Activated T-helper 1 cell treated with anti-CD3 and anti-CD28 coated beads, Interleukin-2, amount 50 U/mL, for 16 hours (primary cell): Measurements from ENCODE around the gene ALK.

Experiments
- DNase-seq, 2 donors: peaks; one replicate each; pipeline ENCODE4 v3.0.0-alpha.2; 2020; ENCODE audit warnings: low read depth in 1 of 2, low spot score in 1 of 2

Gene ALK

DNA sequence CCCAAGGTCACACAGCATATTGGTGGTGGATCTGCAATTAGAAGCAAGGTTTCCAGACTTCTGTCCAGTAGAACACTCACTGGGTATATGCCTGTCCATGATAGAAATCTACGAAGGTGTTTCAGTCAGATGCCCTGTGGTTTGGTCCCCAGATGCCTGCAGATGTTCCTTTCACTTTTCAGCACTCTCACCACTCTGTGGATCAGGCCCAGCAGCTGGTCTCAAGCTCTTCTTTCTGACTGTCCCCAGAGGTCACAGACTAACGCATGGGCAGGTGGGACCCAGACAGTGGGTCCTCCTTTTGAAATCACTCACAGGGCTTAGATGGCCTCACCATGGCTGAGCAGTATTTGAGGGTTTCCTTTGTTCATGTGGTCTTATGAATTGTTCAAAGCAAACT is 376.5 kb downstream of the ALK start:
- DNase-seq: no peak

DNA sequence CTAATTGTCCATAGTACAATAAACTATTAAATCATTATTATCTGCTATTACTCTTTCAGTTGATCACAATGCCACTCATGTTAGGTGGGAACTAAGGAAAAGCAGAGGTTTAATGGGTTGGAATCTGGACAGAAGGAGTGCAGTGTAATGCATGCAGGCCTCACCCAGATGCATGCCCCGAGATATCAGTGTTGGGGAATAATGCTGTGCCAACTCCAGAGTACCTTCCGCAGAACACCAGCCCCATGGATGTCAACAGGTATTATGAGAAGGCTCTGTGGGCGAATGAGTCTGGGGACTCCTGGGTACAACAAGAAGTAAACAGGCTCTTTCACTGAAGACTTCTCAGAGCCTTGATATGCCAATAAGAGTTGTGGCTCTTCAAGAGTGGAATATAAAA is 377.4 kb downstream of the ALK start:
- no peak for DNase-seq

DNA sequence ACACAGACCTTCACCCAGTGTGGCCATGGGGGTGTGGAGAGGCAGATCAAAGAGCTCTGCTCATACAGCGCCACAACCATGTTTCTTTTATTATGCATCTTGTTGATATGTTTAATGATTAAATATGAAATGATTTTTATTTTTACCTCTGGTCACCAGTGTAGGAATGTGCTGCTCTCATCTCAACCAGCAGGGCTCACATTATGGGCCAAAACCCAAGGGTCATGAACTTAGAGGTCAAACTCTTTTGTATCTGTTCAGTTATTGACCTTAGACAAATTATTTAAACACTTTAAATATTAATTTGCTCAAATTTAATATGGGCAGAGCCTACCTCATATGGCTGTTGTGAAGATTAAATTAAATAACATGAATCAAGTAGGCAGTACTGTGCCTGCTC is 386.2 kb downstream of the ALK start:
- no peak for DNase-seq

DNA sequence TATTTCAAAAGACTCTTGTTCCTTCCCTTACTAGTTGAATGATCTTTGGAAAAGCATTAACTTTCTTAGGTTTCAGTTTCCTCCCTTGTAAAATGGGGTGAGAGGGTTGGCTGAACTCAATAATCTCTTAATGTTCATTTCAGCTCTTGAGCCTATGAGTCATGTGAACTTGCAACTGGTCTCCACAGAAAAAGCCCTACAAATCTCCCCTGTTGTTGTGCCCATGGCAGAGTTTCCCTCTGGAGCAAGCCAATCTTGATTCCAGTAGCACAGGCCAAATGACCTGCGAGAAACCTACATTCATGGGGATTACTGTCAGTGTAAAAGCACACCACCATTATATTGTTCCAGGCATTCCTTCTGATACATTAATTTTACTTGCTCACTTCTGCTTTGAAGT is 388.9 kb downstream of the ALK start:
- DNase-seq: no peak

DNA sequence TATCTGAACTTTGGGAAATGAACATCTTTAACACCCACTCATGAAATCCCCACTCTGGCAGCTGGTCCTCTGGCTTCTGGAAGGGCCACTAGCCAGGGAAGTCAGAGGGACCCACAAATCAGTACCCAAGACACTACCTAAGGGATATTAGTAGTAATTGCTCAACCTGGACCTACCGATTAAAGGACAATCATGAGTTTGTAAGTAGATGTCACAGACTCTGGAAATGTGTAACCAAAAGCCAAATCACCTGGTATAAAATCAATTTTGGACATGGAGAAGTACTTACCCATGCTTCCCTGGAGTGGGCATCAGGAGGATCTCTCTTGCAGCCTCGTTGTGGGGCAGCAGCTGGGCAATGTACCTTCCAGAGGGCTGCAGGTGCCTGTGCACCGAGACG is 389.8 kb downstream of the ALK start:
- no peak for DNase-seq

DNA sequence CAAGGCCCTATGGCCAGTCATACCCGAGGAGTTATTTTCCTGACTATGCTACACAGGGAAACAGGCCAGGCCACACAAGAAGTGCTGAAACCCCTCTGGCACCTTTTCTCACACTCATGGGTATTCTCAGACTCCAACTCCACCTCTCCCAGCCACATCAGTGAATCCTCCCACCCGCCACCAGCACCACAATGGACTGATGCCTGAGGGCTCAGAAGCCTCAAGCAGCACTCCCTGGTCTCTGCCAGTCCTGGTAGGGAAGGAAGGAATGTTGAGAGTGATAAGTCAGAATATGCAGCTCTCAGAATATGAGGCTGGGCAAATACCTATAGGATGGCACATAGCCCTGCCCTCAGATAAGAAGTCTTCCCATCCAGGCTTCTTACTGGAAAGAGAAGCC is 391.1 kb downstream of the ALK start:
- DNase-seq: no peak

DNA sequence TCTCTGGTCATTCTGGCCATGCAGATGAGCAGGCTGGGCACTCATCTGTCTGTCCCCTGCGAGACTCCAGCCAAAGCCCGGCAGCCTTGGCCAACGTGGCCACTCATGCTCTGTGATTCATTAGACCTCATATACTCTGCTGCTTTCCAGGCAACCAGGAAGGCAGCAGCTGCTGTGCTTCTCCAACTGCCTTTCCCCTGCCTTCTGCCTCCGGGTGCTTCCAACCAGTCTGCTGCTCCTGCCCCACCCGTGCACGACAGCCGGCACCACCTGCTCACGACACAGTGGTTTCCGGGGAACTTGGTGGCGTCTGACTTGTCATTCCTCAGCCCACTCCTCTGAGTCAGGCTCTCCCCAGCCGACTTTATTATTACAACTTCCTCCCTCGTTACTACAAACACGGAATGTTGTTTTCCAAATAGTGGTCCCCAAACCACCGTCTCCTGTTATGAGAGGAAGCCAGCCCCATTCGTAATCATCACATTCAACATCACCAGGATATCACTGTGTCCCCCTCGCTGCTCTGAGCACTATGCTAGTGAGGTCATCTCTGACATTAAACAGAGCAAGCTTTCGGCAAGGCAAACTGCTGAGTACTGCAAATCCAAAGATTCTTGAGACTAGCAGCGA is 392.4 kb downstream of the ALK start:
- DNase-seq: no peak

DNA sequence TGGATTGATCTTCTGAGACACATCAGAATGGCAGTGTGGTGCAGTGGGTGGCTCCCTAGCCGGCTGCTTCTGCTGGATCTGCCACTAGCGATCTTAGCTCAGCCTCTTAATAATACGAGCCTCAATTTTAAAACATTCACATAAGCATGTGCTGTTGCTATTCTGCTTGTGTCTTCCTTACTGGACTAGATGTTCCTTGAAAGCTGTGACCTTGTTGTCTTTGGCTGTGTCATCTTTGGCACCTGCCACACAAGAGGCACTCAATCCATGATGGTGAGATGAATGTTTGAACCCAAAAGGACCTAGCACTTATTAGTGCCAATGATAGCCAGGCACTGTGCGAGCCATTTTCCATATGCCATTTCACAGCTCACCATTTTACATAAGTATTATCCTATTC is 393.0 kb downstream of the ALK start:
- DNase-seq: no peak

DNA sequence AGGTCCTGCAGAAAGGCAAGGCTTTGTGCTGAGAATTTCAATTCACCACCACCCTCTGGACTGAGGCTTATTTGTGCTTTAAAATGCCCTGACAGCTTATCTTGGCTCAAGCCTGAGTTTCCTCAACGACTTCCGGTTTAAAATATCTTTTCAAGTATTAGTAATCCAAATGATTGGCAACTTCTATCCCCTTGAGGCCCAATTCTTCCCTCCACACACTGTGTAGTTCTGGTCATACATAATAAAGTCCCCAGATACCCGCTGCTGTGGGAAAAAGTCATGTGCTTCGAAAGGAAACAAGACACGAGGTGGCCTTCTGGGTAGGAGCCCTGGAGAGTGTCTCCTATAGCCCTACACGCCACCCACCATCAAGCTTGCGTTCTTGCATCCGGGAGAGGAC is 393.4 kb downstream of the ALK start:
- DNase-seq: no peak

DNA sequence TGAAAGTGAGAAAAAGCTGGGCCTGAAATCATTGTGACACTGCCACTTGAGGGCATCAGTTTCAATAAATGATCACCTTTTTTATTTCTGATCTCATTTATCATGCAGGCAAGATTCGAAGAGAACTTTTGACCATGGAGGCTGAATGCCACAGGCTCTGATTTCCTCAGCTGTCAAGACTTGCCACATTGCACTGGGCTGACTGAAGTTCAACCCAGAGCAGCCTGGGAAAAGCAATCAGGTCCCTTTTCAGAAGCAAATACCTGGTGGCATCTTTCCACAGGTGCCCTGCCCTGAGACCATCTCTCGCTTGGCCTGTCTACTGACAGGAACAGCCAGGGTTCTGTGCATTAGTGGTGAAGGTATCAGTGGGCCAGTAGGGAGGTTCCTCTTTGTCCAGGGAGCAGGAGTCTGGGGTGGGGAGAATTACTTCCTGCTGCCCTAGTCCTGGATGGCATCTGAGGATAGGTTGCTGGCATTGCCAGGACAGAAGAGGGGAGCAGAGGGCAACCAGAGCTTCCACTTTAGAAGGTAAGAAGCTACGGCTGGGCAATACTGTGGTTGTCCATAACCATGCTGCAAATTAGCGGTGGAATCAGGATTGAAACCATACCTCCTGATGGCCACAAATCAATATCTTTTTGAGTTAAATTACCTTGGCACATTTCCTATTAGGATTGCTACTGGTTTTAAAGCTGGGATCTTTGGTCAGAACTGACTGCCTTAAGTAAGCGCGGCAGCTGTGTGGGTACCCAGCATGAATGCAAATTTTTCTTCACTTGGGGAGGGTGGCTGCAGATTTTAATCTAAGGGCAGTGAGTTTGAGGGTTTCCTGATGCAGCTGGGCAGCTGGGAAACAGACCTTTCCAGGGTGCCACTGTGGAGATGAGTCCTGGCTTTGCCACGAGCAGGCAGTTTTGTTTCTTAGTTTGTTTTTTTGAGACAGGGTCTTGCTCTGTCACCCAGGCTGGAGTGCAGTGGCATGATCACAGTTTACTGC is 394.5 kb downstream of the ALK start:
- no peak for DNase-seq

DNA sequence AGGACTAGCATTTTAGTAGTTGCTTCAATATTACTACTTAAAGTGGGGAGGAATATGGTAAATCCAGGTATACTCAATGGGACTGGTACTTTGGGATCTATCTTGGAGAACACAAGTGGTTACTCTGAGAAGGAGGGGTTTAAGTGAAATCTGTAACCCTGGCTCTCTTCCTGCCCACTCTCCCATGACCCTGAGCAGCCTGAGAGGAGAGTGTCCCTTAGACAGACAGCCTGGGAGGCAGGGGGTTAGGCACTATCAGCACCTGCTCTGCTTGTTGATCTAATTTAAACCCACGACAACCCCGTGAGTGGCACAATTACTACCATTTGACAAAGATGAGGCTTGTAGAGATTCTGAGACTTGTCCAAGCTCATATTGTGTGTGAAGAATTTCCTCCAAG is 395.5 kb downstream of the ALK start:
- no peak for DNase-seq

DNA sequence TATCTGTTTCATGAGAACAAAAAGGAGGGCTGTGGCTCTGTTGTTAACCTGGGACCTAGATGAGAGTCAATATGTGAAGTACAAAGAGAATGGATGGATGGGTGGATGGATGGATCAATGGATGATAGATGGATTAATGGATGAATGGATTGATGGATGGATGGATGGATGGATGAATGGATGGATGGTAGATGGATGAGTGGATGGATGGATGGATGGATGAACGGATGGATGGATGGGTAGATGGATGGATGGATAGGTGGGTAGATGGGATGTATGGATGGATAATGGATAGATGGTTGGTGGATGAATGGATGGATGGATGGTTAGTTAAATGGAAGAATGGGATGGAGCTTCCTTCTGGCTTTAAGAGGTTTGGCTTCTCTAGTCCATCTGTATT is 396.7 kb downstream of the ALK start:
- no peak for DNase-seq

DNA sequence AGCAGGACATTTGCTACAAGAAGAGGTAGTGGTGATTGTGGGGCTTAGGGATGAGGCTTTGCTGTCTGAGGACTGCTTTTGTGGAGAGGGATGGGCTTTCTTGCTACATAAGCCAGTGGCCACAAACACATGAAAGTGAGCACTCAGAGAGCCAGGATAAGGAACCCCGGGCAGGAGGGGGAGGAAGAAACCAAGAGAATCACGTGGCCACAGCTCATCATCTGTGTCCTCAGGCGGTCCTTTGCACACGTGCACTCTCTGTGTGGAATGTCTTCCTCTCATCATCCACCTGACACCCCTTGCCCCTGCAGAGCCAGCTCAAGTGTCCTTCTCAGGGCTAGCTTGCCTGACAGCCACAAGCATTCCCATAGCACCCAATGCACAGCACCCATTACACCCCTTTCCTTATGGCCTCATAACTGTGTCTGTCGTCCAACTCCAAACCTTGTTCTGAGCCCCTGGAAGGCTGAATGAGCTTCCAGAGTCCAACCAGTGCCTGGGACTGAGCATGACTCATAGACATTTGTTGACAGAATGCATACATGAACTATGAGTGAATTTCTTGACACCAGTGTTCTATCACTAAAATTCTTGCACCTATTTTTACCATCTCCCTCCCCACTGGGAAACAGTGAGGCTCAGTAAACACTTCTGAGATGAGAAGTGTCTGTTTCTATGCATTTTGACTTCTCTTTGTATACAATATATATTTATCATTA is 398.3 kb downstream of the ALK start:
- DNase-seq: no peak

DNA sequence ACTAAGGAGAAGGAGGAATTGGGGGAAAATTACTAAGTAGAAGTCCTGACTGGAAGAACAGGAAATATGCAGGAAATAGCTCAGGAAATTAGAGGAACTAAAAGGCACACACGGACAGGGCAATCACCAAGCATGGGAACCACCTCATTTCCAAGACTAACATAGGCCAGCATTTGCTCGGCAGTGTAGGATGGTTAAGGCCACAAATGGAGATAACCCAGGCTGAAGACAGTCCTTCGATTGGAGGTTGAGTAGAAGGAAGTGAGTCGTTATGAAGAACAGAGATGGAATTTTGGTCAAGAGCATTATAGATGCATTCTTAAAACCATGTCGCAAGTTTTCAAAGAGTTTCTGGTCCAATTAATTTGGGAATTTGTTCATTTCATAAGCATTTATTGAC is 401.4 kb downstream of the ALK start:
- DNase-seq: no peak

DNA sequence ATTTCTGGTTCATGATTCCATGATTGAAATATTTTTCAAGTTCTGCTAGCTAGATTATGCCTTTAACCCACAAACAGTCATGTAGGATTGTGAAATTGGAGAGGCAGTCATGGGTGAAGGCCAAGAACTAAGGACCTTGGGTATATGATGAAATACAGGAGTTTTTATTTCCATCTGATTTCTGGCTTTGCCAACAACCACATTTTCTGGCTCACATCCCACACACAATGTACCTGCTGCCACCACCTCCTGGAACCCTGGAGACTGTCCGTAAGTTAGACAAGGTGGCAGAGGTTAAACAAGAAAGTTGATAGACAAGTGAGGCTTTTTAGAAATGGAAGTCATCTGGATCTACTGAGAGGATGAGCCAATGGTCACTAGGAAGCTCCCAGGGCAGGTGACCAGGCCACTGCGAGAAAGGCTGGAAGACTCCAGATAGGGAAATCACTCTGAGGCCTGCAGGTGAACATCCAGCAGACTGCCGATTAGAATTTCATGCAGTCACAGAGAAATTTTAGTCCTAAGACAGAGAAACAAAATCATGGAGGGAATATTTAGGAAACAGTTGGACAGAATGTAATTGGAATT is 402.0 kb downstream of the ALK start:
- no peak for DNase-seq

DNA sequence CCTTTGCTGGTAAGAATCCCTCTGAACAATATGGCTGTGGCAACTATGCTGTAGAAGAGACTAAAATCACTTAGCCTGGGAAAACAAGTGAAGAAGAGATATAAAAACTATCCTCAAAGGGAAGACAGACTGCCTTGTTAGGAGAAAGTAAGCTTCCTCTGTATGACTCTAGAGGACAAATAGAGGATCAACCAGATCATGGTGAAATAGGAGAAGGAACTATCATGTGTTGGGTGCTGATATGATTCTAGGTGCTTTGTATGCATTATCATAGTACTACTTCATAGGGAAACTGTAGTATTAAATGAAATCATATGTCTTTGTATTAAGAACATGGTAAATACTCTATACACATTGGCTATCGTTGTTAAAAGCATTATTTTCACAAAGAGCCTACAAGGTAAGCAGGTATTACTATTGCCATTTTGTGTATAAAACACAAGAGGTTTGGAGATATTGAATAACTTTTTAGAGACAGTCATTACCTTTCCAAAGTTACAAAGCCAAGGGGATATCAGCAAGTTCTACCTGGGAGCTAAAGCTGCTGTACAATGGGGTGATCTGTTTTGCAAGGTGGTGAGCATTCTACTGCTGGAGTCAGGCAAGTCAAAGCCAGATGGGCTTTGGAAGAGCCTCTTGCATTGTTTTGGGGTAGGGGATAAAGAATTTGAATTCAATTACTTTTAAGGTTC is 402.6 kb downstream of the ALK start:
- DNase-seq: no peak

DNA sequence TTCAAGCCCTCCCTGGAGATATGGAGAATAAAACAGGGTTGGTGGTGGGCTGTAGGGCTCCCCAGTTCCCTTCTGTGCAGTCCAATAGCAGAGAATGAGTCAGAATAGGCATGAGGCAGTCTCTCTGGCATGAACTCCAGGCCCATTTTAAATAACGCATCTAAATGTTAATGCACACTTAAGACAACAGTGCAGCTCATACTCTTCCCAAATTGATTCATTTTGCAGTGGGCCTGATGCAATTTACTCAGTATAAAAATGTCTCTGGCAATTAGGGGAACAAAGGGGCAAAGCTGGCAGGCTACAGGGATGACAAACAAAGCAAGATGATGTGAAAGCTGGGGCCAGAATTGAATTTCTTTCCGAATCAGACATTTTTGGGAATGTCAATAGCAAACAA is 403.4 kb downstream of the ALK start:
- DNase-seq: no peak

DNA sequence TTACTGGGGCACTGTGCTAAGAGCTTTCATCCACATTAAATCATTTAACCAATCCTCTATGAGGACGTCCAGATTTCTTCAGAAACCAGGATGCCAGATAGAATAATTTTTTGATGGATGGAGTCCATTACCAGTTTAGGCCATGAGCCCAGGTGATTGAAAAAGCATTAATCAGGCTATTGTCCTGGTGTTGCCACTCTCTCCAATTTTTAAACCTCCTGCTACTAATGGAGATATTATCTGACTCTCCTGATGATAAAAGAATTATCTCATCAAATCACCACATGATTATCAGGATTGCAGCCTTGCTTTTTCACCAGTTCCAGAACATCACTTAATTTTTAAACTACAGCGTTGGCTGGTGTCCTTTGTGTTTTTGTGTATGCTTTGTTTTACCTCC is 404.0 kb downstream of the ALK start:
- no peak for DNase-seq

DNA sequence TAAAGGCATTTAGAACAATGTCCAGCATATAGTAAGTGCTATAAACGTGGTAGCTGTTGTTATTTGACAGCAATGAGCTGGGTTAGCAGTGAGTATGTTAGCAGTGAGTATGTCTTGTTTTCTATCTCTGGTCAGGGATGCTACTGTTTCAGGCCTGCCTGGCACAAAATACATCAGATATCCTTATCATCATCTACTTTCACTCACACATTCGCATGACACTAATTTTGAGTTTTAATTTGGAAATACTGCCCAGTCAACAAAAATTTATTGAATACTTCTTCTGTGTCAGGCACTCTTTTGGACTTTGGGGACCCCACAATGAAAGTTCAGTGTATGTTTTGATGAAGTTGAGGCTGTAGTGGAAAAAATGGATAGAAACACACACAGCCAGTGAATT is 404.6 kb downstream of the ALK start:
- no peak for DNase-seq

DNA sequence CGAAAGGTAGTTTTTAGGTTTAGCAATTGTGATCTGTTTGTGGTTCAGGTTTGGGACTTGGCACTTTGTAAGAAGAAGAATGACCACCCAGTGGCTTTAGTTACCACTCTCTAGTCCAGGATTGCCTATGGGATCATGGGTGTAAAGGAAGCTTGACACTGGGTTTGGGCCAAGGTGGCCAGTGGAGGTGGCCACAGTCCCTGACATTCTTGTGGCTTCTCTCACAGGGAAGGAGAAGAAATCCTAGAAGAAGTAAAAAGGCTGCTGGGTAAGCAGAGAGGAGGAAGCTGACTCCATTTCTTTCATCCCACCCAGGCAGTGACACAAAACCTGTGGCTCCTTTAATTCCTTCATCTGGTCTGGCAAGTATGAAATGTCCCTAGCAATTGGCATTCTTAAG is 411.5 kb downstream of the ALK start:
- DNase-seq: no peak

DNA sequence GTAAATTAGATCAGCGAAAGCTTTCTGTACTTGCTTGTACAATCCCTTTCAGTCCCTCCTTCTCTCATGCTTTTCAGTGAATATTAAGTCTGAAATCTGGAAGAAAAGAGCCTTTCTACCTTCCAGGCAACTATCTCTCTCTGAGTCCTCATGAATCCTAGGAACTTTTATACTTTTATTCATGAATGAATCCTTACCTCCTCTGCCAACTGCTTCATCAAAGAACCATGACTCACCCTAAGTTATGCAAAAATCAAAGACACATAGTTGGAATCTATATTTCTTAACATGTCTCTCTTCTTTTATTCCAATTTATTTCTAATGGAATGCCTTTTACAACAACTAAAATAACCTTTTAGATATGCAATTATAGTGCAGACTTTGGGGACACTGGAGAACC is 412.0 kb downstream of the ALK start:
- DNase-seq: no peak
